HG03460 (cell line): ENCODE results near the gene CFHR3.
"Not testable (repeated sequence)": the region's sequence is repeated elsewhere in the genome, so short reads cannot be mapped to it uniquely, and the experiment has no call there.

ENCODE experiments used
- ATAC-seq: cut with Tn5 transposase; IDR thresholded peaks from one replicate; pipeline ENCODE4 v1.9.1; 2021; ENCODE audit not compliant: unreplicated experiment

CFHR3 gene

DNA sequence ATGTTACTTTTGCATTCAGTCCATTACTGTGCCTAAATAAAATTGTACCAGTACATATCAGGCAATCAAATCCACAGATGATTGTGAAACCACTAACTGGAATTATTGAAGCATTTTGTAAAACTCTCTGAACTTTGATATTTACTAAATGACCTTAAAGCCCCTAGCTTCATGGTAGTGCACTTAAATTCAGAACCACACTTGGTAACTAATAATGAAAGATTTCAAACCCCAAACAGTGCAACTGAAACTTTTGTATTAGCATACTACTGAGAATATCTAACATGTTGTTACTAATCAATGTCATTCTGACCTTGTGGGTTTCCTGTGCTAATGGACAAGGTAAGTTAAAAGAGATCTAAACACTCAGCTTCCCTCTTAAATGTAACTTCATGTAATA, at the start of gene CFHR3:
TSS of gene CFHR3 (plus strand) at position 238 of the 400 bp plus-strand sequence. CDS start at position 285, 47 bp downstream.
- ATAC-seq = peak; percentile 92

DNA sequence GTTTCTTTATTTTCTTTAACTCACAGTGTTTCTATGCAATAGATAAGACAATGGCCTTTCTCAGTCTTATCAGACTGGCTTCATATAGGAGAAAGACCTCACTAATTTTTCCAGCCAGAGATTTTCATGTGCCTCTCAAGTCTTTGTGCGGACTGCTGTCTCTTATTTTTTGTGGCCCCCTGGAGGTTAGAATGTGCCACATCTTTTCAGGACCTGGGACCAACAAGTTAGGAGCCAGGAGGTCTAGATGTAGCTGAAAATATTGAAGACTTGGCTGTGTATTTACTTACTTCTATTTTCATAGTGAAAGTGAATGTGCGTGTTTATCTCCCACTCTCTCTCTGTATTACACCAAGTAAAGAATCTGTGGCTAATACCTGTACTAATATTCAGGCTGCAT, 42.1 kb upstream of the CFHR3 start:
- no peak for ATAC-seq

GRCh38 chr1:196733091-196733970, 41.3 kb upstream of the CFHR3 start:
- no peak for ATAC-seq

DNA sequence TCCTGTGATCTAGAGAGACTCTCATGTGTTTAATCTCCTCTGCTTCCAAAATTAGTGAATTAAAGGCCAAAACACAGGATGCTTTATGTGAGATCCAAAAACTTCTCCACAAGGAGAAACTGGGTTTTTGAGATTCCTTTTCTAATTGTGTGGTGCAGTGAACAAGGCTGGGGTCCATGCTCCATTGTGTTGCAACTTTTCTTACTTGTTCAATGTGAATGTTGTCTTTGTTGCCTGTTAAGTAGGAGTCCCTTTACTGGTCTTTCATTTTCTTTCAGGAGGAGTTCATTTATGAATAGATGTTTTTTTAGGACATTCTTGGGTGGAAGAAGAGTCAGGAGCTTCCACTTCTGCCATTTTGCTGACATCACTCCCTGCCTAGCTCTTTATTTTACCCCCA, 40.6 kb upstream of the CFHR3 start:
- no peak for ATAC-seq

- ATAC-seq = no peak
These were observed 40.2 kb upstream of the CFHR3 start for GRCh38 chr1:196734460-196734859.

- ATAC-seq = no peak
These were observed 35.9 kb upstream of the CFHR3 start for GRCh38 chr1:196738730-196739129.

DNA sequence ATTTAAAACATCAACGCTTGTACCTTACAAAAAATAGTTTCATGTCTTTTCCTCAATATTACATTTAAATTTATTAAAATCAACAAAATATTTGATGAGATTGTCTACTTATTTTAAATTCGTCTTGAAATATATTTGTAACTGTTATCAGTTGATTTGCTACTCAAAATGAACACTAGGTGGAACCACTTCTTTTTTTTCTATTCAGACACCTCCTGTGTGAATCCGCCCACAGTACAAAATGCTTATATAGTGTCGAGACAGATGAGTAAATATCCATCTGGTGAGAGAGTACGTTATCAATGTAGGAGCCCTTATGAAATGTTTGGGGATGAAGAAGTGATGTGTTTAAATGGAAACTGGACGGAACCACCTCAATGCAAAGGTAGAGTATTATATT, 31.4 kb upstream of the CFHR3 start:
- ATAC-seq = peak; percentile 75

DNA sequence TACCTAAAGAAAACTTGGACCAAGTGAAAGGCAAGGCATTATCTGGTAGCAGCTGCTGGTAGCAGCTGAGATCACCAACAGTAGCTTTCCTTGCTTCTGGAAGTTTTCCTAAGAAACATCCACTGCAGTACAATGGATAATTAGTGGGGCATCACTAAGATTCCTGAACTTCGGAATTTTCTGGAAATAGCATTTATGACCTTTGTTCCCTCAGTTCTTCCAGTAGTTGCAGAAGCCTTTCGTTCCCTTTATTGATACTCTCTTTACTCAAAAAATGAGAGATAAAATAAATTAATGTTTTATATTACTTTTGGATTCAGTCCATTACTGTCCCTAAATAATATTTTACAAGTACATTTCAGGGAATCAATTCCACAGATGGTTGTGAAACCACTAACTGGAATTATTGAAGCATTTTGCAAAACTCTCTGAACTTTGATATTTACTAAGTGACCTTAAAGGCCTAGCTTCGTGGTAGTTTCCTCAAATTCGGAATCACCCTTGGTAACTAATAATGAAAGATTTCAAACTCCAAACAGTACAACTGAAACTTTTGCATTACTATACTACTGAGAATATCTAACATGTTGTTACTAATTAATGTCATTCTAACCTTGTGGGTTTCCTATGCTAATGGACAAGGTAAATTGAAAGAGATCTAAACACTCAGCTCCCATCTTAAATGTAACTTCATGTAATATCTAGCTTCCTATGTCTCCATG, 9.5 kb upstream of the CFHR3 start:
- not testable (repeated sequence) for ATAC-seq

GRCh38 chr1:196769823-196770222, 4.8 kb upstream of the CFHR3 start:
- ATAC-seq = not testable (repeated sequence)

- no peak for ATAC-seq
These were observed 927 bp upstream of the CFHR3 start for GRCh38 chr1:196773713-196774112.

DNA sequence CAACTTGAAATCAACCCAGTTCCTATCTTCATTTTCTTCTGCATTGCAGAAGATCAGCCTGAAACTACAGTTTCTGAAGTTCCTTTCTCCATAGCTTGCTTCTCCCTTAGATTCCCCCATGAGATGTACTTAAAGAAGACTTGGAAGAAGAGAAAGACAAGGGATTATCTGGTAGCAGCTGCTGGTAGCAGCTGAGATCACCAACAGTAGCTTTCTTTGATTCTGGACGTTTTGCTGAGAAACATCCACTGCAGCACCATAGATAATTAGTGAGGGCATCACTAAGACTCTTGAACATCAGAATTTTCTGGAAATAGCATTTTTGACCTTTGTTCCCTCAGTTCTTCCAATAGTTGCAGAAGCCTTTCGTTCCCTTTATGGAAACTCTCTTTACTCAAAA, 465 bp upstream of the CFHR3 start:
- no peak for ATAC-seq

- no peak for ATAC-seq
These were observed 3.0 kb downstream of the CFHR3 start for GRCh38 chr1:196777603-196778002.

DNA sequence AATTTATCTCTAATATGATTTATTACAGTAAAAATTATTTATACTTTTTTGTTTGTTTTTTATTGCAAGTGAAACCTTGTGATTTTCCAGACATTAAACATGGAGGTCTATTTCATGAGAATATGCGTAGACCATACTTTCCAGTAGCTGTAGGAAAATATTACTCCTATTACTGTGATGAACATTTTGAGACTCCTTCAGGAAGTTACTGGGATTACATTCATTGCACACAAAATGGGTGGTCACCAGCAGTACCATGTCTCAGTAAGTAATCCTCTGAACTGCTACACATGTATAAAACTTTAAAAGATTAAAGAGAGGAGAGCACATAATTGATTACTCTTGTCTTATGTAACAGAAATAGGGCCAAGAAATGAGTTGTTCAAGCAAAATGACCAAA, 4.5 kb downstream of the CFHR3 start:
- no peak for ATAC-seq

- not testable (repeated sequence) for ATAC-seq
These were observed 16.6 kb downstream of the CFHR3 start for GRCh38 chr1:196791252-196791651.

GRCh38 chr1:196794103-196794502, 19.5 kb downstream of the CFHR3 start:
- ATAC-seq = not testable (repeated sequence)

- no peak for ATAC-seq
These were observed 23.3 kb downstream of the CFHR3 start for GRCh38 chr1:196797891-196798290.

GRCh38 chr1:196801920-196802319, 27.3 kb downstream of the CFHR3 start:
- not testable (repeated sequence) for ATAC-seq

- ATAC-seq = no peak
These were observed 34.0 kb downstream of the CFHR3 start for GRCh38 chr1:196808529-196809235.

DNA sequence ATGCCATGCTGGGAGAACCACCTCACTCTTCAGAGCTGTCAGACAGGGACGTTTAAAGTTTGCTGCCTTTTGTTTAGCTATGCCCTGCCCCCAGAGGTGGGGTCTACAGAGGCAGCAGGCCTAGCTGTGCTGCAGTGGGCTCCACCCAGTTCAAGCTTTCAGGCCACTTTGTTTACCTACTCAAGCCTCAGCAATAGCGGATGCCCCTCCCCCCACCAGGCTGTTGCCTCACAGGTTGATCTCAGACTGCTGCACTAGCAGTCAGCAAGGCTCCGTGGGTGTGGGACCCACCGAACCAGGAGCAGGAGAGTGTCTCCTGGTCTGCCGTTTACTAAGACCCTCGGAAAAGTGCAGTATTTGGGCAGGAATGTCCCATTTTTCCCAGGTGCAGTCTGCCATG, 42.8 kb downstream of the CFHR3 start:
- not testable (repeated sequence) for ATAC-seq

DNA sequence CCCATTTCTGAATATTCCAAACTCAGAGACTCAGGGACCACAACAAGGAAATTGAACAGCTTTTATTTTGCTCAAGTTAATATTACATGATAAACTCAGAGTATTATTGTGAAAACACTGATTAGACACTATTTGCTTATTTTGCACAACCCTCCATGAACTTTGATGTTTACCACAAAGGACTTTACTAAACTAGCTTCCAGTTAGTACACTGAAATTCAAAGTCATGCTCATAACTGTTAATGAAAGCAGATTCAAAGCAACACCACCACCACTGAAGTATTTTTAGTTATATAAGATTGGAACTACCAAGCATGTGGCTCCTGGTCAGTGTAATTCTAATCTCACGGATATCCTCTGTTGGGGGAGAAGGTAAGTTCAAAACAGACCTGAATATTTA, 44.9 kb downstream of the CFHR3 start, which contains the start of gene CFHR1:
TSS of gene CFHR1 (plus strand) at position 201 of the 400 bp plus-strand sequence. CDS start at position 315, 114 bp downstream.
- not testable (repeated sequence) for ATAC-seq

DNA sequence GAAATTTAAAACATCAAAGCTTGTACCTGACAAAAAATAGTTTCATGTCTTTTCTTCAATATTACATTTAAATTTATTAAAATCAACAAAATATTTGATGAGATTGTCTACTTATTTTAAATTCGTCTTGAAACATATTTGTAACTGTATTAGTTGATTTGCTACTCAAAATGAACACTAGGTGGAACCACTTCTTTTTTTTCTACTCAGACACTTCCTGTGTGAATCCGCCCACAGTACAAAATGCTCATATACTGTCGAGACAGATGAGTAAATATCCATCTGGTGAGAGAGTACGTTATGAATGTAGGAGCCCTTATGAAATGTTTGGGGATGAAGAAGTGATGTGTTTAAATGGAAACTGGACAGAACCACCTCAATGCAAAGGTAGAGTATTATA, 53.2 kb downstream of the CFHR3 start:
- ATAC-seq = peak; percentile 90
